ENCODE results near the gene ABI3BP.

- TF ChIP-seq, protein P1, sequence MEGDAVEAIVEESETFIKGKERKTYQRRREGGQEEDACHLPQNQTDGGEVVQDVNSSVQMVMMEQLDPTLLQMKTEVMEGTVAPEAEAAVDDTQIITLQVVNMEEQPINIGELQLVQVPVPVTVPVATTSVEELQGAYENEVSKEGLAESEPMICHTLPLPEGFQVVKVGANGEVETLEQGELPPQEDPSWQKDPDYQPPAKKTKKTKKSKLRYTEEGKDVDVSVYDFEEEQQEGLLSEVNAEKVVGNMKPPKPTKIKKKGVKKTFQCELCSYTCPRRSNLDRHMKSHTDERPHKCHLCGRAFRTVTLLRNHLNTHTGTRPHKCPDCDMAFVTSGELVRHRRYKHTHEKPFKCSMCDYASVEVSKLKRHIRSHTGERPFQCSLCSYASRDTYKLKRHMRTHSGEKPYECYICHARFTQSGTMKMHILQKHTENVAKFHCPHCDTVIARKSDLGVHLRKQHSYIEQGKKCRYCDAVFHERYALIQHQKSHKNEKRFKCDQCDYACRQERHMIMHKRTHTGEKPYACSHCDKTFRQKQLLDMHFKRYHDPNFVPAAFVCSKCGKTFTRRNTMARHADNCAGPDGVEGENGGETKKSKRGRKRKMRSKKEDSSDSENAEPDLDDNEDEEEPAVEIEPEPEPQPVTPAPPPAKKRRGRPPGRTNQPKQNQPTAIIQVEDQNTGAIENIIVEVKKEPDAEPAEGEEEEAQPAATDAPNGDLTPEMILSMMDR (IDR thresholded peaks at IDR 0.05) = no peak
- TF ChIP-seq POLR2A (IDR thresholded peaks at IDR 0.05) = no peak
Measured at GRCh38 chr3:100789579-100789978, 203.6 kb downstream of the ABI3BP start.
